Glomerular endothelial cell (primary cell): ENCODE results near the gene CCDC186. TPM values are rescaled to one million over a fixed set of nuclear protein-coding genes. Genes with fewer than 3 reads are reported as not detected.

Source experiments
- DNase-seq: peaks from one replicate; pipeline ENCODE4 v3.0.0-alpha.2; 2011; ENCODE audit warnings: low read depth, low spot score; ENCODE audit errors: extremely low read depth
- total RNA-seq: library from RNA; depleted of rRNA; stranded (reverse); fragments of >200 nt; gene quantifications from 2 replicates; pipeline ENCODE4 v1.2.3, GENCODE V29; 2015

CCDC186 gene
- total RNA-seq, 1 donor from 2014 or later: 10.5 TPM

- no peak for DNase-seq
Measured at GRCh38 chr10:114071178-114071577, 102.8 kb downstream of the CCDC186 start.

Other genes starting within 250 kb of the CCDC186 start
- gene ADRB1, start 130.3 kb downstream of the CCDC186 start, total RNA-seq: 0.05 and 0.93 TPM in 2 replicates
- 0.06 TPM in 1 of 2 replicates, not detected in the other for gene TDRD1, start 5.2 kb upstream of the CCDC186 start, total RNA-seq
- 0.05 TPM in 1 of 2 replicates, not detected in the other for gene VWA2, start 65.1 kb upstream of the CCDC186 start, total RNA-seq
- 3.4 and 8.6 TPM in 2 replicates for gene AFAP1L2, start 230.3 kb upstream of the CCDC186 start, total RNA-seq